Measurements from ENCODE around the gene TRIO.
"Not testable (repeated sequence)": the region's sequence is repeated elsewhere in the genome, so short reads cannot be mapped to it uniquely, and the experiment has no call there.

The TRIO gene

GRCh38 chr5:14416621-14417275, 273.6 kb downstream of the TRIO start:
- peak; percentile 72 for DNase-seq

GRCh38 chr5:14417276-14417730, 274.2 kb downstream of the TRIO start:
- peak; percentile 95 for DNase-seq

DNA sequence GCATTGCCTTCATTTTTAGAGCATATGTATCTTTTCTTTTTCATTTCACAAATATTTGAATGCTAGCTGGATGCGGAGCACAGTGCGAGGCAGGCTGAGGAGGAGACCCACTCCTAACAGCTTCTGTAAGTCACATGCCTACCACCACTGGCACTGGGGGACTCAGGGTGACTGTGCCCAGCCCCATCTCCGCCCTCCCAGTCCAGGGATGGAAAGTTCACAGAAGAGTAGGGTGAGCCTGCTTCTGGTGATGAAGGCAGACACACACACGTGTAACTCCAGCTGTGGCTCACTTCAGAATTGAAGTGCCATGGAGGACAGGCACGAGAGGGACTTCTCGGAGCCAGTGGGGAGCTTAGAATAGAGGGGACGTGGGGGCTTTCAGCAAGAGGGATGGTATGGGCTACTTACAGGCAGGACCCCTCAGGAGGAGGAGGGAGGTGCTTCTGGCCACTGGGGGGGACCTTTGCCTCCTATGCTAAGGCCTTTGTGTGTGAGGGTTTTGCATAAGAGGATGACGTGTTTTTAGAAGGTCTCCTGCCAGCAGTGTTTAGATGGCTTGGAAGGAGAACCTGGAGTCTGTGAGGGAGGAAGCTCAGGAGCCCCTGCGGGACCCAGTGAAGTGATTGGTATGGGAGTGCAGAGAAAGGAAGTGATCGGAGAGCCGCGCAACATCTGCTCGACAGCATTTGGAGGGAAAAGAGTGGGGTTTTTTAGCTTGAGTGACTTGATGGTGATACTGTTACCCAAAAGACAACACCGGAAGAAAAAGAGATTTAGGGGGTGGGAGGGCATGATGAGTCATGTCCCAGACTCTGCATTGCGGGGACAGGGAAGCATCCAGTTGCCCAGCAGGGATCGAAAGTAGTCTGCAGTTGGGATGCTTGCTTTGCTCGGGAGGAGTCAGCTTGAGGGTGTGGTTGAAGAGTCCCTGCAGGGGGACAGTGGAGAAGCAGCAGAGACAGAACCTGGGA, 274.9 kb downstream of the TRIO start:
- peak; percentile 90 for DNase-seq

DNA sequence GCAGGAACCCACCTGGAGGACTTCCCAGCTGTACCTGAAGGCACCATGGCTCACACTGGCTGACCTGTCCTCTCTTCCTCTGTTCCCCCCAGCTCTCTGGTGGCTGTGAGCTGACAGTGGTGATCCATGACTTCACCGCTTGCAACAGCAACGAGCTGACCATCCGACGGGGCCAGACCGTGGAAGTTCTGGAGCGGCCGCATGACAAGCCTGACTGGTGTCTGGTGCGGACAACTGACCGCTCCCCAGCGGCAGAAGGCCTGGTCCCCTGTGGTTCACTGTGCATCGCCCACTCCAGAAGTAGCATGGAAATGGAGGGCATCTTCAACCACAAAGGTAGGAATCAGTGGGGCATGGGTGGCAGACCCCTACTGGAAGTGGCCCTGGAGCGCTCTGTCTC, 276.5 kb downstream of the TRIO start:
- no peak for DNase-seq

DNA sequence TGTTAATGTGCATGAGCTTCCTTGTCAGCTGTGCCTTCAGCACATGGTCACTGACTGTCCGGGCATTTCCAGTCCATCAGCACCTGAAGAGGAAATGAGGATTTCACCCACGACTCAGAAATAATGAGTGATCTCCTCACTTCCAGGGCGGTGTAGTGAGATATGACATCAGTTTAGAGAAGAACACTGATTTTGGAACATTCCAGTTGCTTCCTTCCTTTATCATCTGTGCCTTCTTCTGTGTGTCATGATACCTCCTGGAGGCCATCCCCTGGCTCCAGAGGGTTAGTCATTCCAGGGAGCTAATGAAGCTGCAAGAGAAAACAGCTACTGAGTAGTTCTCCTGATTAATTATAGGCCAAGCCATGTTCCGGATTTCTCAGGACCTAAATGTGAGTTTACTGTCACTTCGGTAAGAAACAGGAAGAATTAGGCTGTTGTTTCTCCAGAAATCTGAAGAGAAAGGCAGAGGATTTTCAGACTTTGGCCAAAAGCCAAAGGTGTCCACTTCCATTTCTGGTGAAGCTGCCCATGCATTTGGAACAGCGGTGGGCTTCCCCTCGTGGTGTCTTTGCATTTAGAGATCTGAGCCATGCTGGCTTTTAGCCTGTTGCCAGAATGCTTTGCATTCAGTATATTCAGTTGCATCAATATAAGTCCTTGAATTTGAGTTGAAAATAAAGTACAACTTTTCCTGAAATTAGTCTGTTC, 277.1 kb downstream of the TRIO start:
- DNase-seq = peak; percentile 61

DNA sequence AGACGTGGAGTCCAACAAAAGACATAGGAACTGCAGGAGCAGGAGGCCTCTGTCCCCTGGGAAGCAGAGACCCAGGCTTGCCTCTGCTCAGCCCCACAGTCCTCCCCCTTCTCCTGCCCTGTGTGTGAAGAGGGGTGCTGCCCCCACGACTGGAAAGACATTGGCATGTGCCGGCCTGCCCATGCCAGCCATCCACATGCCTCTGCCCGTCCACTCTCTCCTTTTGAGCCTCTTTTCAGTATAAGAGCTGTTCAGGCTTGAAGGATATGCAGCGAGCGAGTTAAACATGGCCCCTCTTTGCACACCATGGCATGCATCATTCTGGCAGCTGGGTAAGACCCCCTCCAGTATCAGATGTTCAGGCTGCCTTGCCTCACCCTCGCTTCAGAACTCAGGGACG, 278.7 kb downstream of the TRIO start:
- no peak for DNase-seq

DNA sequence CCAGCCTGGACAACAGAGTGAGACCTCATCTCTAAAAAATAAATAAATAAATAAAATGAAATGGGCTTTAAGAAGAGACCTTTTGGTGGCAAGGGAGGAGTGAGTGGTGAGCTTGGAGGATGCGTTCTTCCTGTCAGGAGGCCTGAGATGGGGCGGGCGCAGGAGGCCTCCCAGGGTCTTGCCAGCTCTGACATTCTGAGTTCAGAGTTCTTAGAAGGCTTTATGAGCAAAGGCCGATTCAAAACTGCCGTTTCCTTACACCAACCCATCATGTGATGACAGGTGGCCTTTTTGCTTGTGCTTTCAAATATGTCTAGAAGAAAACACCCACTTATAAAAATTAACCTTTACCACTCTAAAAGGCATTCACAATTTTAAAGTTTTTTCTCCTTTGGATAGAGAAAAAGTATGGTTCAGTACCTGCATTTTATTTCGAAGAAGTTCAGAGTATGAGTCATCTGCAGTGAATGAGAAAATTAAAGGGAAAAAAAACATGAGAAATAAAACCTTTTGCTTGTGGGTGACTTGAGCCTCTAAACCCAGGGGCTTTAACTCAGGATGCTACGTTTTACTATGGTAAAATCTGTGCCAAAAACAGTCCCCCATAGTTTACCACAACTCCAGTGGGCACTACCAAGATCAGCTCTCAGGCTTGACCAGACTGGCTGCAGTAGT, 281.0 kb downstream of the TRIO start:
- no peak for DNase-seq

DNA sequence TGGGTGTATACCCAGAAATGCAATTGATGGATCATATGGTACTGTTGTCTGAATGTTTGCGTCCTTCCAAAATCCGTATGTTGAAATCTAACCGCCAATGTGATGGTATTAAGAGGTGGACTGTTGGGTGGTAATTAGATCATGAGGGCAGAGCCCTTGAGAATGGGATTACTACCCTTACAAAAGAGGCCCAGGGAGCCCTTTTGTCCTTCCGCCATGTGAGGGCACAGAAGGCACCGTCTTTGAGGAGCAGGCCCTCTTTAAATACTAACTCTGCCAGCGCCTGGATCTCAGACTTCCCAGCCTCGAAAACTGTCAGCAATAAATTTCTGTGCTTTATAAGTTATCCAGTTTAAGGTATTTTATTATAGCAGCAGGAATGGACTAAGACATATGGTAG, 282.4 kb downstream of the TRIO start:
- DNase-seq = no peak

DNA sequence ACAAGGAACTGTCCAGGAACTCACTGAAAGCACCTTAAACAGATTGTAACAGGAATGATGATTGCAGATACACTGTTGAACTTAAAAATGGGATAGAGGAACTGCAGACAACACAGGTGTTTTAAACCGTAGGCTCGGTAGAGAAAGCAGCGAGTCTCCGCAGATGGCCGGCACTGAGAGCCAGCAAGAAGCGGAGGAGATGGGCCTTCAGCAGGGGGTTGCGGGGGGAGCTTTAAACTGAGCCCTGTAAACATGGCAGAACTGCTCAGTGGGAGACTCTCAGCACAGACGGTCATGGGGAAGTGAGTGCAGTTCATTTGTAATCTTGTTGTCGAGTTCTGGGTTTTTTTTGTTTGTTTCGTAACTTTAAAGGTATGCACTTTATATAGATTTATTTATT, 283.4 kb downstream of the TRIO start:
- DNase-seq = no peak

- DNase-seq = peak; percentile 68
These were observed 285.4 kb downstream of the TRIO start for GRCh38 chr5:14428302-14429081.

- DNase-seq = no peak
These were observed 286.2 kb downstream of the TRIO start for GRCh38 chr5:14429101-14430050.

DNA sequence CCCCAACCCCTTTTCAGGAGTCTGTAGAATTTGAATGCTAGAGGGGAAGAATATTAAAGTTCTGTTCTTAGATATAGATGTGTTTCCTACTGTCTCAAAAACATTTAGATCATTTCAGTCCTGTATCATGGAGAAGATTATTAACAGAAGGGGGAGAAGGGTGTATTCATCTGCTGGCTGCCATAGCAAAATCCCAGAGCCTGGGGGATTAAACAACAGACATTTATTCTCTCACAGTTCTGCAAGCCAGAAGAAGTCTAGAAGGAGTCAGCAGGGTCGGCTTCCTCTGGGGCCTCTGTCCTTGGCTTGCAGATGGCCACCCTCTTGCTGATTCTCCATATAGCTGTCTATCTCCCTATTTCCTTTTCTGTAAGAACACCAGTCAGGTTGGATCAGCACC, 288.4 kb downstream of the TRIO start:
- DNase-seq = no peak

DNA sequence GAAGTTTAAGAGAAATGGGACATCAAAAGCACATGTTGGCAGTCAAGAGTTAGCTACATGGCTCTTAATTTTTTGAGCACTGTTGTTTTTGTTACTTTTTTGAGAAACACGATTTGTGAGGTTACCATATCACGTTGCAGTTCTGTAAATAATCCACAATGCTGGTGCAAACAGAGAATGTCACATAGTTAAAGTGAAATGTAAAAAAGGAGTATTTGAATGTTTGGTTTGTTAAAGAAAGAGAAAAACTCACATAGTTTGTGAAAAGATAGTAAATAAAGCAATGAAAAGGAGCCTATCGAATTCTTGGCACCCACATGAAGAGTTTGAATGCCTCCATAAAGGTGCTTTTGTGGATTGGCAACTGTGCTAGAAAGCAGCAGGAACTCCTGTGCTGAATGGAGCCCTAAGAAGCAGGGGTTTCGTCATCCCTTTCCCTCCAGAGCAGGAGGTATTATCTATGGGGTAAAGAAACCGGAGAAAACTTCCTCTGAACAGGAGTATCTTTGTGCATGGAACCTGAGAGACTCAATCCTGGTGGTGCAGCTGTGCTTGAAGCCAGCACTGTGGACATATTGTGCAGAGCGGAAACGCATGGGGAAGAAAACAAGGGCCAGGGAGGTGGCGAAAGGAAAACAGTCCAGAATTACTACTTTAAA, 289.9 kb downstream of the TRIO start:
- DNase-seq = no peak

DNA sequence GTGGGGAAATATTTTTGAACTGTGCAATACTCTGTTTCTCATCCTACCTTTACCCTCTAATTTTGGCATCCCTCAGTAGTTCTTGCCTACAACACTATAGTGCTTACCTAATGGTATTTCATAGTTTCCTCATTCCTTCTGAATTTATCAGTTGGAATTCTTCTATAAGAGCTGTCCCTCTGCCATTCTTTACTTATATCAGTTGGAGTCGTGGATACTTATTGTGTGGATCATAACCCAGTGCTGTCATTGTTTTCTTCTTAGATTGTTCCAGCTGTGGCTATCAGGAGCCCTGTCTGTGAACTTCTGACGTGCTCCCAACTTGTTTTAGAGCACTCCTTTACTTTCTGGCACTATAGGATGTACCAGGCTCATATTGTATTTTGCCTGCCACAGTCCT, 292.3 kb downstream of the TRIO start:
- DNase-seq = peak; percentile 77

- DNase-seq = not testable (repeated sequence)
These were observed 293.0 kb downstream of the TRIO start for GRCh38 chr5:14436122-14436521.

DNA sequence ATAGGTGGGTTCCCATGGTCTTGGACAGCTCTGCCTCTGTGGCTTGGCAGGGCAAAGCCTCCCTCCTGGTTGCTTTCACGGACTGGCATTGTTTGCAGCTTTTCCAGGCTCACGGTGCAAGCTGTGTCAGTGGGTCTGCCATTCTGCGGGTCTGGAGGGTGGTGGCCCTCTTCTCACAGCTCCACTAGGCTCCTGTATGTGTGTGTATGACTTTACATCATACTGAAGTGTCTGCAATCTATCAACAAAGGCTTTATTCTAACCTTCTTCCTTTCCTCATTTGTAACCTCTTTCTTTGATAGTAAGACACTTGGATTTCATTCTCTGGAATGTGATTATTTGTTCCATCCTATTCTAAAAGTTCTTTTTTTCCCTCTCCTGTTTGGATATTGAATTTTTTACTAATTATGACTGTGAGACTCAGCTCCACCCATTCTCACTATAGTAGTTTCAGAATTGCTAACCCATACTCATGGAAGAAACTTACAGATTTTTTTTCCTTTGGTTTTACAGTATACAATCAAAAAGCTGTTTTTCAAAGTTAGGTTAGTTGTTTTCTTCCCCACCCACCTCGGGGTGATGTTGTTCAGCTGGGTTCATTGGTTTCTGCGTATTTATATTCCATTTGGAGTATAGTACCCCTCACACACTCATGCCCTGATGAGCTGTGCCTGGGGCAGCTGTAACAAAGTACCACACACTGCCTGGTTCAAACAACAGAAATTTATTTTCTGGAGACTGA, 293.8 kb downstream of the TRIO start:
- no peak for DNase-seq

DNA sequence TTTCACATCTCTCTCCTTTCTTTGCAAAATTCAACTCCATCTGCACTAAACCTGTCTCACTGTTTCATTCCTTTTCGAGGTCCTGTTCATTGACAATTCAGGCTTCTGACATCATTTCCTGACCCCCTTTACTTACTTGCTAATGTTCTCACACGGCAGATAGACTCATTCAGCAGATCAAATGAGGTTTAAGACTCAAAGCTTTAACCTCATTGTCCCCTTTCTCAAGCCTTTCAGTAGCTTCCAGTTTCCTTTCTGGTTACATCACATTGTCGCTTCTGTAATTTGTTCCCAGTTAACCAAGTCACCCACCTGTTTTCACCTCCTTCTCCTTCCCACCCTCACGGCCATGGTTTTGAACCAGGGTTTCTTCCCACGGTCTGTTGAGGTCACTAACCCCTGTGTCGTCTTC, 295.1 kb downstream of the TRIO start:
- DNase-seq = no peak

DNA sequence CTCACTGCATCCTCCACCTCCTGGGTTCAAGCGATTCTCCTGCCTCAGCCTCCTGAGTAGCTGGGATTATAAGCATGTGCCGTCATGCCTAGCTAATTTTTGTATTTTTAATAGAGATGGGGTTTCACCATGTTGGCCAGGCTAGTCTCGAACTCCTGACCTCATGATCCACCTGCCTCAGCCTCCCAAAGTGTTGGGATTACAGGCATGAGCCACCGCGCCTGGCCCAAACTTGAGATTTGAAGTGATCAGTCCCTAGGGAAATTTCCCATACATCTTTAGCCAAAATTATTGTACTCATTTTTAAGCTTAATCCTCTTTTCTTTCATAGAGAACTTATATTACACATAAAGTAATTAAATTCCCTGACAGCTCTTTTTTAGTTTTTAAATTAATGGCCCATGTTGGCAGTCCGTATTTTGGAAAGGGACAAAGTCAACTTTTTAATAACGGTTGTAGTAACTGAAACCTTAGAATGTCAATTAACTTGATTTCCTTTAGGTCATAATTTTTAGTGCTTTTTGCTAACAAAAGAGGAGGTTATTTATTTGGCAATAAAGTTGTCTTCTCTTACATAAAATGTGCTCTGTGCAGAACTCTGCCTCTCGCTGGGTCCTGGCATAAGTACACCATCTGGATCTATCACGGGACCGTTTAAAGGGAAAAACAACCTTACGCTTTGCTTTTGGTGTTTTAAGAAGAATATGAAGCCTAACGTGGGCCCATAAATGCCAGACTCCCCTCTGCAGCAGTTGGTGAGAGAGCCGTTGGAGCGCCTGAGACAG, 296.1 kb downstream of the TRIO start:
- DNase-seq = no peak
